Measurements from ENCODE around the gene LCN2.

DNA sequence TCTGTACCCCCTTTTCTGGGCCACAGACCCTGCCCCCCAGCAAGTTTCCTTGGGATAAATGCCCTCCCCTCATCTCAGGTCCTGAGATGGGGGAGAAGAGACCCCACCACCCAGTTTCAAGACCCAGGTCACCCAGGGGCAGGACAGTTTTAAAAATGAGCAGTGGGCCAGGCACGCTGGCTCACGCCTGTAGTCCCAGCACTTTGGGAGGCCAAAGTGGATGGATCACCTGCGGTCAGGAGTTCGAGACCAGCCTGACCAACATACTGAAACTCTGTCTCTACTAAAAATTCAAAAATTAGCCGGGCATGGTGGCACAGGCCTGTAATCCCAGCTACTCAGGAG, 27.8 kb upstream of the LCN2 start:
- TF ChIP-seq CTCF (conservative IDR thresholded peaks at IDR 0.05; ENCODE audit: low read depth in 2 of 2) = no peak
- no peak for TF ChIP-seq EZH2 (IDR thresholded peaks at IDR 0.05; ENCODE audit: low read depth, unreplicated experiment)
- no peak for TF ChIP-seq POLR2AphosphoS5 (IDR thresholded peaks at IDR 0.05; ENCODE audit: low read depth)

Data from GM23338 (cell line).